HG02852 (cell line): ENCODE results near the gene DDX41.
"Not testable (repeated sequence)": the region's sequence is repeated elsewhere in the genome, so short reads cannot be mapped to it uniquely, and the experiment has no call there.

Experiments
- ATAC-seq: cut with Tn5 transposase; IDR thresholded peaks from one replicate; pipeline ENCODE4 v1.9.1; 2021; ENCODE audit warnings: mild to moderate bottlenecking, moderate library complexity; ENCODE audit not compliant: unreplicated experiment

DDX41 gene

DNA sequence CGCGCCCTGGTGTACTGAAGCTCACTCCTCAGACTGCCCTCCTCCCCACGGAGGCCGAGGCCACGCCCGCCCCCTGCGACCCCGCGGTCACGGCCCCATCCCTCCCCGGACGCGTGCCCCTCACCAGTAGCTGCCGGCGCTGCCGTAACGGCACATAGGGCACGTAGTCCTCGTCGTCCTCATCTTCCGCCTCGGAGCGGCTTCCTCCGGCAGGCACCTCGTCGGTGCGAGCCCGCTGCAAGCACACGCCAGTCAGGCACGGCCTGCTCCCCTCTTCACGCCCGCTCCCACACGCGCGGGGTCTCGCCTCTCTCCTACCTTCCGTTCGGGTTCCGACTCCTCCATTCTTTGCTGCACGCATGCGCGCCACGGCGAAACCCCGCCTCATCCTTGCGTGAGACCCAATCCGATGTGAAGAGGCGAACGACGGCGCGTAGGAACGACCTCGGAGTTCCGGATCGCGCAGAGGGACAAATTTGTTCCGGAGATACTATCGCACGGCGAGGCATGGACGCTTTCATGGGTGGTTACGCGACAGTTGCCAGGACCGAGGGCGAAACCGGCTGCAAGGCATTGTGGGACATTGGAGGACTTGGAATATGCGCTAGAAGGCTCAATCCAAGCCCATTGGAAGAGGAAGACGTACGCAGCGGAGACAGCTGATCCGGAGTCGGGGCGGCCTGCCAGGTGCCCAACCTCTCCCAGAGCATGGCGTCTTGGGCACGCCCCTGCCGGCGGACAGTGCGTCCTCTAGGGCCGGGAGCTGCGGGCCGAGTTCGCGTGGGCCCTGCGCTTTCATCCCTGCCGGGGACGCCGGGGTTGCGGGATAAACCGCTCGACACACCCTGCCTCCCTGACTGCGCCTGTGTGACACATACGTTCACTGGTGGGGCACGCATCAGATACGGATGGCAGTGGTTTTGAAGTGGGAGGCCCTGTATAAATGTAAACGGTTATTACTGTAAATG lies at the start of gene DDX41:
Gene DDX41, minus strand, starts transcription at position 361 of the 968 bp plus-strand sequence. Its CDS starts 16 bp downstream, at position 345.
- ATAC-seq, result peak; percentile 71

DNA sequence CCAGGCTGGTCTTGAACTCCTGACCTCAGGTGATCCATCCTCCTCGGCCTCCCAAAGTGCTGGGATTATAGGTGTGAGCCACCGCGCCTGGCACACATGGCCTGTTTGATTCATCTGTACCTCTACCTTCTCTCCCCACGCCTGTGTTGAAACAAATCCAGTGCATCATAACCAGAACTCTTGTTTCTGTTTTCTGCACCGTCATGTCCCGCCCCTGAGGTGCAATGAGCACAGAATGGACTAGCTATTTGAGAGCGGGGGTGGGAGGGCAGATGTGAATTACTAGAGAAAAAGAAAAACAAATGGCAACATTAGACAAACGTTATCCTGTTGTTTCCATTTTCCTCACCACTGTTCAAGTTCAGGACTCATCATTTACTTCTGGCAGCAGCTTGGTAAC lies 48.3 kb upstream of the DDX41 start:
- ATAC-seq, result no peak

DNA sequence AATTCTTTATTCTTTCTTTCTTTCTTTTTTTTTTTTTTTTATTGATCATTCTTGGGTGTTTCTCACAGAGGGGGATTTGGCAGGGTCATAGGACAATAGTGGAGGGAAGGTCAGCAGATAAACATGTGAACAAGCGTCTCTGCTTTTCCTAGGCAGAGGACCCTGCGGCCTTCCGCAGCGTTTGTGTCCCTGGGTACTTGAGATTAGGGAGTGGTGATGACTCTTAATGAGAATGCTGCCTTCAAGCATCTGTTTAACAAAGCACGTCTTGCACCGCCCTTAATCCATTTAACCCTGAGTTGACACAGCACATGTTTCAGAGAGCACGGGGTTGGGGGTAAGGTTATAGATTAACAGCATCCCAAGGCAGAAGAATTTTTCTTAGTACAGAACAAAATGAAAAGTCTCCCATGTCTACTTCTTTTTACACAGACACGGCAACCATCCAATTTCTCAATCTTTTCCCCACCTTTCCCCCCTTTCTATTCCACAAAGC lies 42.7 kb upstream of the DDX41 start:
- ATAC-seq, result not testable (repeated sequence)

DNA sequence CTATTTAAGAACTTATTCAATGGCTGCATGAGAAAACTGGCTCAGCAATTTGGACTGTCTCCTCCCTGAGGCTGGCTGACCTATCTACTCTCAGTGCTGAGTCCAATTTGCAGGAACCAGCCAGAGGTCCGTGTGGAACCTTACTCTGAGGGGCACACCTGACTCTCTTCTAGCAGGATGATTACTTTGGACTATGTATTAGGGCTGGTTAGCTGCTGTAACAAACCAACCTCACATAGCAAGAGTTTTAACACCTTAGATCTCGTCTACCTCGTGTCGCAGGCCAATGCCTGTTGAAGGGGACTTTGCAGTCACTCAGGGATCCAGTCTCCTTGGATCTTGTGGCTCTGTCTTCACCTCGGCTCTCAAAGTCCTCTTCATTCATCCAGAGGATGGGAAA lies 41.0 kb upstream of the DDX41 start:
- ATAC-seq, result no peak

DNA sequence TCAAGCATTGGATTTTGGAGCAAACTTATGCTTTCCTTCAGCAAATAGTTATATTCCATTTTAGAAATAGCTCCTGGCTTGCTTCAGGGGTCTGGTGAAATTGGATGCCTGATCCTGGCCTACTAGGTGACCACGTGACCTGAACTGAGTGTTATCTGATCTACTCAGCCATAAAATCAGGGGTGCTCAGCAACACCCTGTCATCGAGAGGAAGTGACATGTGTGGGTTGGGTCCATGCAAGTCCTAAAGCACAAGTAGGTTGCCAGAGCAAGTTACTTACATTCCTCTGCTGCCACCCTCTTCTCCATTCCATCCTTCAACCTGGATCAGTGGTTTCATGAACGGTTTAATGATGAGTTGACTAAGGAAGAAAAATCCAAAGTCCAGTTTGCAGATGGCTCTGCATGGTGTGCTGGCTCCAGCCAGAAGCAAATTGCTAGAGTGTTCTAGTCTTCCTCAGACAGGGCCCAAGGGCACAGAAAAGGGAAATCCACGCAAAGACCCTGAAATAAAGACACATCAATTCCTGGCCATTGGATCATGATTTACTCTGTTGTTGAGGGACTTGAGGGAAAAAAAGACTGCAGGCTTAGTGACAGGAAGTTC lies 40.4 kb upstream of the DDX41 start:
- ATAC-seq, result no peak

DNA sequence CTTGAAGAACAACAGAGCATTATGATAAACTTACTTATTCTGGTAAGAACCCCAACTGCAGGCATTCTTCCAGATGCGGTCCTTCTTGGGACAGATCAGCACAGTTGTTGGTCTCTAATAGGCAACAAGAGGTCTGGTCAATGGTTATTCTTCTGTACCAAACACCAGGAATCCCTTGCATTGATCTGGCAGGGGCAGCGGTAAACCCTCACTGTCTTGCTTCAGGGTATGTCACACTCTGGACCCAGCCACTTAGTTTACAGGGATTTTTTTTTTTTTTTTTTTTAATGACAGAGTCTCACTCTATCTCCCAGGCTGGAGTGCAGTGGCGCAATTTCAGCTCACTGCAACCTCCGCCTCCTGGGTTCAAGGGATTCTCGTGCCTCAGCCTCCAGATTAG lies 38.9 kb upstream of the DDX41 start:
- ATAC-seq, result no peak

DNA sequence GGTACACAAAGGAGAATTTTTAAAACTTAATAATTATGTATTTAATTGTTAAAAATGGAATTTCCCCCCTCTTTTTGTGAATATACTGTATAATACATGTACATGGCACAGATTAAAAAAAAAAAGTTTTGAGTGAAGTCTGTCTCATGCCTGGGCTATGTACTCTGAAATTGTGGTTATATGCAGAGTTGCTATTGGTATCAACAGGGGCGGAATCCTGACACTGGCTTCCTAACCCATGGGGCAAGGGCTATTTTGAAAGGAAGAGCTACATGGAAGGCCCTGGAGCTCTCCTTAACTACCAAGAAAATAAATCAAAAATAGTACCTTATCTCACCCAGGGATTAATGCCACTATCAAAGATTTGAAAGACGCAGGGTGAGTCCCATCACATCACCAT lies 38.5 kb upstream of the DDX41 start:
- no peak for ATAC-seq

DNA sequence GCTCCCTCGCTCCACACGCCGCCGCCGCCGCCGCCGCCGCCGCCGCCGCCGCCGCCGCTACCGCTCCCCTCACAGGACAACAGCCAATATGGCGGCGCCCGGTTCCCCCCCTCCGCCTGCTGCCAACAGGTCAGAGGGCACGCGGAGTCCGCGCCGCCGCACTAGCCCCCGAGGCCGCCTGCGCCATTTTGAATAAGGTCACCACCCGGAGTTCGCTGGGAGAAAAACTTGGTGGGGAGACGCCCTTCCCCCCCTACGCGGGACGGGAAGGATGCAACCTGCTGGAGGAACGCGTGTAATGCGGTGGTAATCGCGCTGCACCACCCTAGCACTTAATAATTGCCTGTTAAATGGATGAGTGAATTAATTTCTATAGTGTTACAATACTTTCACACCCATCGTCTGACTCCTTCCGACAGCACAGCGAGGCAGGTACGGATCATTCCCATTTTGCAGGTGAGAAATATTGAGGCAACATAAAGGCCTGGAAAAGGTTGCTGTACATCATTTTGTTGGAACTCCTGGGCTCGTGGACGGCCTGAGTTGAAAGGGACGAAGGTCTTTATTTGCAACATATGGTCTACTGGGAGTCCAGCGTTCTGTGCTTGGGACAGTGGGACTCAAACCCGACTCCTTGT lies 37.8 kb upstream of the DDX41 start, which contains the start of gene FAM193B:
Gene FAM193B, minus strand, starts transcription at position 90 of the 638 bp plus-strand sequence. CDS start 105 bp downstream, outside the sequence.
- ATAC-seq, result peak; percentile 92

DNA sequence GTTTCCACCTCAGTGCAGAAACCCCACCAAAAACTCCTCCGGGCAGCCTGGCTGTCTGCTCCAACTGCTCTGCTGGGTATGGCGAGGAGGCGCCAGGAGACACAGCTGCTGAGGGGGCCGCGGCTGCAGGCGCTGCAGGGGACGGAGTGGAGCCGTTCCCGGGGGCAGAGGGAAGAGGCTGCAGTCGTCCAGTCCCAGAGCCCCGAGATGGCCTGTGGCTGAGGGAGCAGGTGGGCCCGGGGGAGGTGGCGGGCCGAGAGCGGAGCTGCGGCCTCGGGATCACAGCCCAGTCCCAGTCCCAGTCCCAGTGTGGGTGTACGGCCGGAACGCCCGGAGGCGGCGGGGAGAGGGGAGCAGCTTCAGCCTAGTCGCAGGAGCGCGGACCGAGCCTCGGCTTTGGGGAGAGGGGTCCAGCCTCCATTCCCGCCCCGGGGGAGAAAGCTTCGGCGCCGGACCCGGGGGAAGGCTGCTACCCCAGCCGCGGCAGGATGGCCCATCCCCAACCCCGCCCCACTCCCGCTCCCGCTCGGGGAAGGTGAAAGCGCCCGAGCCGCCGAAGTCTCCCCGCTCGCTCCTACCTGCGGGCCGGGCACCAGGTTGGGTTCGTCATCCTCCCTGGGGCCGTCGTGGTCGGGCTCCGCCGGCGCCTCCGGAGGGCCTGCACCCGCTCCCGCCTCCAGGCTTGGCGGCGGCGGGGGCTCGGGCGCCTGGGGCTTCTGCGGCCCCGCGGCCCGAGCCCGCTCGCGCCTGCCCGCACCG lies 37.1 kb upstream of the DDX41 start:
- peak; percentile 42 for ATAC-seq

DNA sequence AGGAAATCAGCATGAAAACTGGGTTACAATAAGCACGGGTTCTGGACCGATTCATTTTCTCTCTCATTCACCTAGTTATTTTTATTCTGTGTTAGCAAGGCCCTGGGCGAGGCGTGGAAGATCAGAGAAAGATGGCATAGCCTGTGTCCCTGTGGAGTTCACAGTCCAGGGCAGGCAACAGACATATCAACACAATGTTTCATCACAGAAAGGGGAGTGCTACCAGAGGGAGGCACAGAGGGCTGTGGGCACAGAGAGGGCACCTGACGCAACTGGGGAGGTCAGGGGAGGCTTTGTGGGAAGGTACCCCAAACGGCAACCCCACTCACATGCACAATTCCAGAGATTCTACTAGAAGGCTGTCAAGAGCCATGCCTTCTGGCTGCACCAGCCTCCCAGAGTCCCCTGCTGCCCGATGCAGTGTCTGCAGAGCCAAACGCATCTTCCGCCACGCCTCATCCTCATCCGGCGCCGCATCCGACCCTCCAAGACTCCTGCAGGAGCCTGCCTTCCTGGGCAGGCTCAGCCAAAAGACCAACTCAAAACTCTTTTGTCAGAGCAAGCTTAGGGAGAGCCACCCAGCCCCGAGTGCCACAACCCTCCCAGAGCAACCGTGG lies 36.2 kb upstream of the DDX41 start:
- no peak for ATAC-seq

DNA sequence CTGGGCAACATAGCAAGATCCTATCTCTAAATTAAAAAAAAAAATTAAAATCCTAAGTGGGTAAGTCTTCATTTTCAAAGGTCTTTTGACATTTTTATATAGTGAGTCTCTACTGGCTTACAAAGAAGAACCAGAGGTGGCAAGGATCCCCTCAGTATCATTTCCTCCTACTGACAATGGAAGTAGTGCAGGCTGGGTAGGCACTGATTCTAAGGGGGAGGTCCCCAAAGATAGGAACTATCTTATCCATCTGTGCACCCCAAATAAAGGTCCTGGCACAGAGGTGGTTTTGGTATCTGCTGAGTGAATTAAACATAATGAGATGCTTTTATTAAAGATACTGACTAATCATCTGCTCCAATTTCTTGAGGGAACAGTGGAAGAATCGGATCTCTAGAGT lies 33.4 kb upstream of the DDX41 start:
- ATAC-seq, result no peak

DNA sequence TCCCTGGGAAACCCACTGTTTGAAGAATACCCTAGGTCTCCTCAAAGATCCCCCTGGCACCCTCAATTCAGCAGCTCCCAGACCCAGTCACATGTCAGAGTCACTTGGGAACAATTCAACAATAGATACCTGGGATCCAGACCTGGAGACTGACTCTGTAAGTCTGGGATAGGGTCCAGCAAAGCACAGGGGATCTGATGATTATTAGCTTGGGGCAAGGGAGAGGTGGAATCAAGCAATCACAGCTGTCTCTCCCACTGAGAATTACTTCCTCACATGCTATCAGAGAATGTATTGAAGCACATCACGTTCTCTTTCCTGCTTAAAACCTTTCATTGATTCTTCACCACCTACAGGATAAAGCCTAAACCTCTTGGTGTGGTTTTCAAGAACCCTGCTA lies 31.7 kb upstream of the DDX41 start:
- ATAC-seq, result no peak

DNA sequence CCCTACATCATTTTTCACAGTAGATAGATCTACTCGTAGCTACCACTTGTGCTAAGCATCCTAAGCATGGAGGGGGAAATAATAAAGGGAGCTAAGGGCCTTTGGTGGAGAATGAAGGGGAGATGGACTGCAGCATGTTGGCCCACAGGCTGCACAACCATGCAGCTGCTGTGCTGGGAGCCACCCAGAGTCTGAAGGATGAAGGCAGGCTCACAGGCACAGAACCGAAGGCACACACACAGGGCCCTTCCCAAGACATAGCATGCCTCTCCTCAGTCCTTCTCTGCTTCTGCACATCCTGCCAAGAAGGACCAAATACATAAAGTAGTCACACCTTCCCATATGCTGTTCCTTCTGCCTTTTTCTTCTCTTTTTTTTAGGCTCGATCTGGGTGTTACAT lies 31.0 kb upstream of the DDX41 start:
- no peak for ATAC-seq

DNA sequence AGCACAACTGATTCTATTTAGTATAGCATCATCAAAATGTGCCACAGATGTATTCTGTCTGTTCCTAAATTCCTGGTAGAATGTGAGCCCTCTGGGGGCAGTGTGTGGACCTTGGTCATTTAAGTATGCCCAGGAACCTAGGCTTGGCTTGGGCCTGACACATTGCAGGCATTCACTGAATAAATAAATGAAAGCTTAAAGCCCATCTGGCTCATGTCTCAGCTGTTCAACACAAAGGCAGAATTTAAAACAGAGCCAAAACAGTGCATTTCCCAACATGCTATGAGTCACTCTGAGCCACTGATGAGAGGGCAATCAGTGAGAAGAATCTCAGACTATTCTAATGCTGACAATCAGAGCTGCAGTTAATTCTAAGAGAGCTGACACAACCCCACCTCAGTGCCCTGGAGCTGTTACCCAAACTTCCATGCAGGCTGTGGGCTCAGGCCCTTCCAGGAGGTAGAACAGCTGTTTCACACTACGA lies 29.5 kb upstream of the DDX41 start:
- no peak for ATAC-seq

DNA sequence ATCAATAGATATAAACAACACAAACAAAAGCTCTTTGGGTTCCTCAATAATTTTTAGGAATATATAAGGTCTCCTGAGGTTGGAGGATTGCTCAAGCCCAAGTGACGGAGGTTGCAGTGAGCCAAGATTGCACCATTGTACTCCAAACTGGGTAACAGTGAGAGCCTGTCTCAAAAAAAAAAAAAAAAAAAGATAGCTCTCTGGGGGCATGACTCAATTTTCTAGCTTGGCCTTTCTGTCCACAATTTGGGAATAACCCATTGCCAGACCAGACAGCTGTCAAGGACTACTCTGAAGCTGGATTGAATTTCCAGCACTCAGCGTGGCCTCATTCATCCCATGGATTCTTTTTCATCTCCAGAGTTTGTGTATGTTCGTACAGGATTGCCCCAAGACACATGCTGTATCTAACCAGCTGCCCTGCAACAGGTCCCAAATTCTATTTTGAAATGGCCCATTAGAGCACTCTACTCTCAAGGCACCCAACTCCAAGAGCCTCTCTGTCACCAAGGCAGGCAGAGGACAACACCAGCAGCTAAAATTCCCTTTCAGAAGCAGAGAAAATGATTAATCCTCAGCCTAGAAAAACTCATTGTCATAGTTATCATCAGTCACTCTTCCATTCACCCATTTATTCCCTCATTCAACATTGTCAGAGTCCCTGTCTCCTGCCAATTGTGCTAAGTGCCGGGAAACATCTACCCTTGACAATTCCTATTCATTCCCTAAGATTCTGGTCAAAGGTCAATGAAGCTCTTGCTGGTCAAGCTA lies 28.9 kb upstream of the DDX41 start:
- no peak for ATAC-seq

DNA sequence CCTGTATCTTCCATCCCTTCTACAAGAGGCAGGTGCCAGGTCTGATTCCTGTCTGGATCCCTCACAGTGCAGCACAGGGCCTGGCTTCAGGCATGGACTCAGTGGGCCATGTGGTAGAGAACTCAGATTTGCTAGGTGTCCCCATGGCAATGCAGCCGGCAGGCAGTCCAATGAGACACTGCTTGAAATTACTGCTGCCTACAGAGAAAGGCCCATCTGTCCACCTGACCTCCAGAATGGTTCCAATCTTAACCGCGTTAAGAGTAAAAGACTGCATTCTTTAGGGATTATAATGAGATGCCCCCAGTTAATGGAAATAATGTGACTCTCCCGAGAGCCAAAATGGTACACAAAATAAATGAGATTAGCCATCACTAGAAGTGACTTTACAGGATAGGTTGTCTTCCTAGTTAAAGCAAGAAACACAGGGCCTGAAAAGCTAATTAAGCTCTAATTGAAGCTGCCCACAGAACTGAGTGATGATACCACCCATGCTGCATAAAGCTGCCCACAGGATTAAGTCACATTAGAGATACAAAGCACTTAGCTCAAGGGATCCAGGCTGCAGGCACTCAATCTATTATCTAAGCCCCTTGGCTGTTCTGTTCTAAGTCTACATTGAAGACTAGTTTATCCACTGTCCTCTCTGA lies 26.2 kb upstream of the DDX41 start:
- no peak for ATAC-seq

DNA sequence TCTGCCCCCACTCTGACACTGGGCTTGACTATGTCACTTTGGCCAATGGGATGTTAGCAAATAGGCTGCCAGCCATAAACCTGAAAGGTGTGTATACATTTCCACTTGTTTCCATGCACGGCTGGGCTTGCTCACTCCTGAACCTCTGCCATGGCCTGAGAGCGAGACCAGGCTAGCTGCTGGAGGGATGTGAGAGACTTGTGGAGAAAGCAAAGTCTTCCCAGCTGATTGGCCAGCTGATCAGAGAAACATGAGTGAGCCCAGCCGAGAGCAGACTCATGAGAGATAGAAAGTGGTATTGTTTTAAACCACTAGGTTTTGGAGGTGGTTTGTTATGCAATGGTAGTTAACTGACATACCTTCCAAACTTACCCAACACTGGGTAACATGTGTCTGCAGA lies 23.7 kb upstream of the DDX41 start:
- ATAC-seq, result no peak

DNA sequence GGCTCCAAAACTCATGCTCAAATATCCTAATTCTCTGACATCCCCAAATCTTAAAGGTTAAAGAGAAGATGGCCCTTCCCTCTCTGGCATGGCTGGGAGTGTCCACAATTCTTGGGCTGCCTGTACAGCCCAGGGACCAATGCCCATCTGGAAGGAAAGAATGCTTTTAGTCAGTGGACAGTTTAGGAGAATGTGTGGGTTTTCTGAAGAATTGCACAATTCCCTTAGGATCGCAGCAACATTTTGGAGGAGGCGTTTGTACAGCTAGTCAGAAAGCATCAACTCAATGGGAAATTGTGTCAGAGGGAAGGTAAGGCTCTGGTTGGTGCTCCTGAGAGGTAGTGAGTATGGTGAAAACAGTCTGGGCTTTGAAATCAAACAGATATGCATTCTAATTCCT lies 22.6 kb upstream of the DDX41 start:
- ATAC-seq, result no peak

DNA sequence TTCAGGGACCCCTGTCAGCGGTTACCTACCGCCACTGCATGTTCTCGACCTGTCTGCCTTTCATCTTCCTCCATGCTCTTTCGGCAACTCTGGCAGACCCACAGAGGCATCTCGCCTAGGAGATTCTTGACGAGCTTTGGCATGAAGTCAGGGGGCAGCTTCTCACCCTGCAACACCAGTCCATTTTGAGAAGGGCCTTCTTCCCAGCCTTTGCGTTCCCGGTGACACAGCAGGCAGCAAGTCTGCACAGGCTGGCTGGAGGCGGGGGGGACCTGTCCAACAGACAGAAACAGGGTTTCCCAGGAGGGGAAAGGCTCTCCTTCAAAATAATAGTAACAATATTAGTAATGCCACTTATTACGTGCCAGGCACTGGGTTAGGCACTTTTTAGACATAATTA lies 22.1 kb upstream of the DDX41 start:
- ATAC-seq, result no peak
